ENCODE data around the gene RSBN1L.

DNA sequence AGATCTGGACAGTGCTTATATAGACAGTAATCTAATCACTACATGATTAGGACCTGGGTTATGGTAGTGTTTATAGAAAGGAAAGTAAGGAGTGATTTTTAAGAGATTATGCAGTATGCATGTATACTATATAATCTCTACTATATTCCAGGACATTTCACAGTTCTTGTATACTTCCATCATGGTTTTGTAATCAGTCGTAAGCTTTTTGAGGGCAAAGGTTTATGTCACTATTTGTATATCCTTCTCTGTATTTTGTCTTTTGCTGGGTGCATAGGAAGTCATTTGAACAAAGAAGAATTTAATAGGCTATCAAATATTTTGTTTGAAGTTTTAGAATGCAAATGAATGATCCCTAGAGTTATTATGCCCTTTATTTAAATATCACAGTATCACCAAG is 39.2 kb downstream of the RSBN1L start:
- no peak for TF ChIP-seq POLR2AphosphoS5 (IDR thresholded peaks at IDR 0.05; ENCODE audit: borderline replicate concordance, low read depth, low read length)
- TF ChIP-seq FOXP2 (optimal IDR thresholded peaks at IDR 0.05; ENCODE audit: control extremely low read depth, extremely low read length, insufficient read depth), result no peak
- TF ChIP-seq EZH2 (IDR thresholded peaks at IDR 0.05), result no peak

Data from SK-N-MC (cell line).